Islet precursor cell (in vitro differentiated cells): ENCODE measurements around the gene BMF.

Experiments
- DNase-seq: peaks from one replicate; pipeline ENCODE4 v3.0.0-alpha.2; 2018

The BMF gene

GRCh38 chr15:40102897-40103858, 5.5 kb downstream of the BMF start:
- DNase-seq = peak; percentile 95

- no peak for DNase-seq
Measured at GRCh38 chr15:40100947-40101905, 7.5 kb downstream of the BMF start.

GRCh38 chr15:40100123-40100946, 8.3 kb downstream of the BMF start:
- no peak for DNase-seq

- DNase-seq = peak; percentile 97
Measured at GRCh38 chr15:40098489-40099261, 10.0 kb downstream of the BMF start.

- no peak for DNase-seq
Measured at GRCh38 chr15:40097968-40098476, 10.7 kb downstream of the BMF start.

GRCh38 chr15:40097096-40097967, 11.3 kb downstream of the BMF start:
- DNase-seq = no peak

- DNase-seq = no peak
Measured at GRCh38 chr15:40096094-40096891, 12.4 kb downstream of the BMF start.

GRCh38 chr15:40095371-40096093, 13.1 kb downstream of the BMF start:
- no peak for DNase-seq

GRCh38 chr15:40094156-40094555, 14.5 kb downstream of the BMF start:
- no peak for DNase-seq

- peak; percentile 95 for DNase-seq
Measured at GRCh38 chr15:40092979-40093869, 15.5 kb downstream of the BMF start.

- DNase-seq = no peak
Measured at GRCh38 chr15:40092256-40092978, 16.3 kb downstream of the BMF start.

- no peak for DNase-seq
Measured at GRCh38 chr15:40091861-40092255, 16.8 kb downstream of the BMF start.

GRCh38 chr15:40090774-40091455, 17.8 kb downstream of the BMF start:
- no peak for DNase-seq

GRCh38 chr15:40088929-40089755, 19.5 kb downstream of the BMF start:
- DNase-seq = peak; percentile 98
